AG08395 (cell line): ENCODE measurements around the gene ROBO4.

Source experiments
- DNase-seq: peaks from one replicate; pipeline ENCODE4 v3.0.0; 2012; ENCODE audit warnings: mixed read lengths, low spot score

Gene ROBO4

DNA sequence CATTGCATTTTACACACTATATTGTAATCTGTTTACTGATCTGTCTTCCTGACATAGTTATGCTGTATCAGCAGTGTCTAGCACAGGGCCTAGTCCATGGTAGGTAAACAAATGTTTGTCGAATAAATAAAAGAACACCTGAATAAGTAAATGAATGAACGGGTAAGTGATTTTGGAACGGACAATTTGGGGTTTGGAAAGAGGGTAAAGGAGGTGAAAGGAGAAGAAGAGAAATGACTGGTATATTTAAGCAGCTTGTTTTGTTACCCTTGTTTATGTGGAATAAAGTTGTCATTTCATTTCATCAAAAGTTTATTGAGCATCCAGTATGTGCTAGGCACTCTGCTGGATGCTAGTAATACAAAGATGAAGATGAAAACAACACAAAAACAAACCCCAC lies 21.3 kb upstream of the ROBO4 start, which contains the start of gene HEPN1:
Gene HEPN1, plus strand, starts transcription at position 301 of the 400 bp plus-strand sequence.
- DNase-seq = no peak

DNA sequence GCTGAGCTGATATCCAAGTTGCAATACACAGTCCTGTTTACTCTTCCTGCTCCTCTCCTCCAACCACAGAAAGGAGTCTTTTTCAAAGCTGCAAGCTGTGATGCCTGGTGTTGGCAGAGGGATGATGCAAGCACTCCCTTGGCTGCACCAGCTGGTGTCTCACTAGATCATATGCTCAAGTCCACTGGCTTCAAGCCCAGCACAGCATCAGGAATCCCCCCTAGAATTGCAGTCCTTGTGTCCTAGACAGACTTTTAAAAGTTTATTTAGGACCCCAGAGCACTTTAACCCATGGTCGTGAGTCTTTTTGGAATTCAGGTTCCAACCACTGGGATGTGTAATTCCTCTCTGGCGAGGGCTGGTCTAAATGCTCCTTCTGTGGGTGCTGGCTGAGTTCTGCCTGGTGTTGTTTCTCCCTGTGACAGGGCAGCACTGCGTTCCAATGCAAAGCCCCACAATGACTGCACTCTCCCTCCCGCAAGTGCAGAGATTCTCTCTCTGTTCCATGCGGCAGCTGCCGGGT lies 19.5 kb upstream of the ROBO4 start:
- no peak for DNase-seq

DNA sequence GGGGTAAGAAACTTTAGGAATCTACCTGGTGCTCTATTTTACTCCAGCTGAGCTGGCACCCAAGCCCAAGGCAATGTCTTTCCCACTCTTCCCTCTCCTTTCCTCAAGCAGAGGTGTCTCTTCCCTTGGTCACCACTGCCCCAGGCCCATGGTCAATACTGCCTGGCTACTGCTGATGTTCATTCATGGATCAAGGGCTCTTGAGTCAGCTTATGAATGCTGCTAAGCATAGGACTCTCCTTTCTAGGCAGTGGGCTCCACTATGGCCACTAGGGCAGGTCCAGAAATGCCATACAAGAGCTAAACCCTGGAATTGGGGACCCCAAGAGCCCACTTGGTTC lies 18.7 kb upstream of the ROBO4 start:
- no peak for DNase-seq

DNA sequence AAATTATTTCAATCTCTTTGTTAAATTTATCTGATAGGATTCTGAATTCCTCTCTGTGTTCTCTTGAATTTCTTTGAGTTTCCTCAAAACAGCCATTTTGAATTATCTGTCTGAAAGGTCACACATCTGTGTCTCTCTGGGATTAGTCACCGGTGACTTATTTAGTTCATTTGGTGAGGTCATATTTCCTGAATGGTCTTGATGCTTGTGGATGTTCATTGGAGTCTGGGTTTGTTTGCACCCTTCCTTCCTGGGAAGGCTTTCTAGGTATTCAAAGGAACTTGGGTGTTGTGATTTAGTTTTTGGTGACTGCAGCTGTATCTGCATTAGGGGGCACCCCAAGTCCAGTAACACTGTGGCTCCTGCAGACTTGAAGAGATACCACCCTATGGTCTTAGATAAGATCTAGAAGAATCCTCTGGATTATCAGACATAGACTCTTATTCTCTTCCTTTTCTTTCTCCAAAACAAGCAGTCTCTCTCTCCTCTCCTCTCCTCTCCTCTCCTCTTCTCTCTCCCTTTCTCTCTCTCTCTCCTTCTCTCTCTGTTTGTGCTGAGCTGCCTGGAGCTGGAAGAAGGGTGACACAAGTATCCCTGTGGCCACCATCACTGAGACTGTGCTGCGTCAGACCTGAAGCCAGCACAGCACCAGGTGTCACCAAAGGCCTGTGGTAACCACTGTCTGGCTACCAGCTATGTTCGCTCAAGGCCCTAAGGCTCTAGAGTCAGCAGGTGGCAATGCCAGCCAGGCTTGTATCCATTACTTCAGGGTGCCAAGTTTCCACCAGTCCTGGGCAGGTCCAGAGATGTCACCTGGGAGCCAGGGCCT lies 18.1 kb upstream of the ROBO4 start:
- no peak for DNase-seq

DNA sequence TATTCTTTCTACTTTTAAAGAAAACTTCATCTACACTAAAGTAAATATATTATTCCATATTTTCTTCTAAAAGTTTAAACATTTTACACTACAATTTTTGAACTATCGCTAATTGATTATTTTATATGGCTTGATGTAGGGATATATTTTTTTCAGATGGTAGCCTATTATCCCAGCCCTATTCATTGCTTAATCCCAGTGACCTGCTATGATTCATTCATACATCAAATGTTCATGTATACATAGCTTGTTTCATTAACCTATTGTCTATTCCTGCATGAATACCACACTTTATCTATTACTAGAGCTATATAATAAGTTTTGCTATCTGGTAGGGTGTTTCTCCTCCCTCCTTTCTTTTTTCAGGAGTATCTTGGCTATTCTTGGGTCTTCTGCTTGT lies 5.0 kb upstream of the ROBO4 start:
- no peak for DNase-seq

DNA sequence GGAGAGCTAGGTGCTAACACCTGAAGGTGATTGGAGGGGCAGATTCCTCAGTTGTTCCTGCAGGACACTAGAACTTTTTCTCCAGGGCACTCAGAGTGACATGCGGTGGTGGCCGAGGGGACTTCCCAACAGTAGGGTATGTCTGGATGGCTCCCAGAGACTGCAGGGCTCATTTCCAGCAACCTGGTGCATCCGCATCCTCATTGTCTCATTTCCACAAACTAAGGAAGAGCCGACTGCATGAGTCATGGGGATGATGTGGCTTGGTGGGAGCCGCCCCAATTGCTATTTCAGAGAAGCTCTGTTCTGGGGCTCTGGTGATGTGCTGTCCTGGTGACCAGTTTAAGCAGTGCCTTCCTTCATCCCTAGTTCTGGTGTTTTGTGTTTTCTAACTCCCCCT lies 2.8 kb upstream of the ROBO4 start:
- DNase-seq = peak; percentile 92

DNA sequence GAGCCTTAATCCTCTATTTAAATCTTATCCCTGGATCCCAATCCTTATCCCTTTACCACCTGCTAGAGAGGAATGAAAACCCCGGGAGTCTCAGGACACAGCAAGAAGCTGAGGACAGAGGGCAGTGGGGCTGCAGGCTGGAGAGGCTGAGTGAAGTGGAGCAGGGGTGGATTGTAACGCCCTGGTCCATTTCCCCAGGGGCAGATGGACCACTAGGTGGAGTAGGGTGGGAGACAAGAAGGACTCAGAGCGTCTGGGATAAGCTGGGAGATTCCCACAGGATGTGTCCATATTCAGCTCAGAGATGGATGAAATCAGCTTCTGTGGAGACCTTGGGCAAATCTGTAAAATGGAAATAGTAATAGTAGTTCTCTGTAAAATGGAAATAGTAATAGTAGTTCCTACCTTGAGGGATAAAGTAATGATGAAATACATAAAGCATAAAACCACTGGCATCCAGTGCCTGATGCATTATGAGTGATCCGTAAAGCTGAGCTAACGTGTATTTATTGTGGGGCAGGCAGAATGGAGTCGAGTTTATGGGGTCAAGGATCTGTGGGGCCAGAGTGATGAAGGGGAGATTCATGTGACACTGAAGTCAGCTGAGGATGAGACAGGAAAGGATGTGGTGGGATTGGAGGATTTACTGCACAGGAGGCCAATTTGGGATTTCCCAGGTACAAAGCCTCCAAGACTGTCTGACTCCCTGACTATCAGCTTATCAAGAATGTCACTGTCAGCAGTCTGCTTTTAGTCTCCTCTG lies 1.9 kb upstream of the ROBO4 start:
- no peak for DNase-seq

DNA sequence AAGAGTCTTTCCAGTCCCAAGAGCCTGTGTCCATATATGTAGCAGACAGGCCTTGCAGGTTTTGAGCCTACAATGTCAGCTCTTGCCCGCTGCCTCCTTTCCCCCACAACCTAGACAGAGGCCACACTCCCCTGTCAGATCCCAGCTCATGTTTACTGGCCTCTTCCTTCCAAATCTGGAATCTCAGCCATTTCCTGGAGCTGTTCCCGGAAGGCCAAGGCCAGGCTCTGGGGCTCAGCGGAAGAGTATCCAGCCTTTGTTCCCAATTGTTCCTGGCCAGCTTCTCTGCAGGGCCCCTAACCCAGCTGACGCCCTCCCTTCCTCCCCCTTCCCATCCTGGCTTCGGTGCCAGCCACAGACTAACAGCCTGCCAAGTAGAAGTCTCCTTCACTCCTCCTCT lies 1.0 kb upstream of the ROBO4 start:
- peak; percentile 65 for DNase-seq

DNA sequence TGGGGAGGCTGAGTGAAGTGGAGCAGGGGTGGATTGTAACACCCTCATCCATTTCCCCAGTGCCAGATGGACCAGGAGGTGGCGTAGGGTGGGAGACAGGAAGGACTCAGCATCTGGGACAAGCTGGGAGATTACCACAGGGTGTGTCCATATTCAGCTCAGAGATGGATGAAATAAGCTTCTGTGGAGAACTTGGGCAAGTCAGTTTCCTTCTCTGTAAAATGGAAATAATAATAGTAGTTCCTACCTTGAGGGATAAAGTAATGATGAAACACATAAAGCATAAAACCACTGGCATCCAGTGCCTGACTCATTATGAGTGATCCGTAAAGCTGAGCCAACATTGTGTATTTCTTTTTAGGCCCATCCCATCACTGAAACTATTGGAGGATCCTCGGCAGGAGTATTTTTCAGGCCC lies 607 bp upstream of the ROBO4 start:
- DNase-seq = peak; percentile 77

DNA sequence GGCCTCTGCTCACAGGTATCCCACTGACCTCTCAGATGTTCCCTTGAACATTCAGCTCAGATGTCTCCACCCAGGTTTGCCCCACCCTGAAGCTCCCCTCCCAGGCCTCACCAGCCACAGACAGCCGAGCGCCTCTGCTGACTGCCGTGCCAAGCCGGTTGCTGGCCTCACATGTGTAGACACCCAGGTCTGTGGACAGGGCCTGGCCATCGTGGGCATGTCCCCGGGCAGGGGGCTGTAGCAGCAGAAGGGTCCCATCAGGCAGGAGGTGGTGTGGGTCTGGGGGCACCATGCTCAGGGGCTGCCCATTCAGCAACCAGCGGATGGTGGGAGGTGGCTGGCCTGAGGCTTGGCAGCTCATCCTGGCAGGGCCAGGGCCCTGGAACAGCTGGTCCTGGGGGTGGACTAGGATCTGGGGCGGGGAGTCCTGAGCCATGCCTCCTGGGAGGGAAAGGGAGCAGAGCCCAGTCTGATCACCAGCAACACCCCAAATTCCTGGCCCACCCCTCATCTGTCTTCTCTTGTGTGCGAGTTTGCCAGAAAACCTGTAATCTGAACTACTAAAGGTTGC lies 759 bp downstream of the ROBO4 start:
- no peak for DNase-seq

DNA sequence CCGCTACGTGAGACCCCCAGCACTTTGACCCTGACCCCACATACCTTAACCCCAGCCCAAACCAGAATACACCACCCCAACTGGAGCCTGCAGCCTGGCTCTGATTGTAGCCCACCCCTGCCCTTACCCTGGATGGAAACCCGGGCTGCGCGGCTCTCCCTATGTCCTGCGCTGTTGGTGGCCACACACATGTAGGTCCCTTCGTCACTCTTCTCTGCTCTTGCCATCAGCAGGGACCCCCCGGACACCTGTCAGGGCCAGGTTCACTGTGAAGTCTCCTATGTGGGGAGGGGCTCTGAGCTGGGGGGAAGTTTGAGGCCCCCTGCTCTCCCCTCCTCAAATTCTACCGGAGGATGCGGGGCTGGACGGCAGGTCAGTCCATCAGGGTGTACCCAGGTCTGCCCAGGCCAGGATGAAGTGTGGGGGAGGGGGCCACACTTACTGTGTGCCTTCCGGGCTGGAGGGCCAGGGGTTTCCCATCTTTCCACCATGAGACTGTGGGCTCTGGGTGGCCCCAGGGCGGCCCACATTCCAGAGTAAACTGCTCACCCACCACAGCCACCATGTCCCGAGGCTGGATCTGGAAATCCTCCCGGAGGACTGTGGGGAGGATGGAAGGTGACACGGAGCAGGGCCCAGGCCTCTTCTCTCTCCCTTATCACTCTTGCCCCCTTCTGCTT lies 1.5 kb downstream of the ROBO4 start:
- DNase-seq = no peak

DNA sequence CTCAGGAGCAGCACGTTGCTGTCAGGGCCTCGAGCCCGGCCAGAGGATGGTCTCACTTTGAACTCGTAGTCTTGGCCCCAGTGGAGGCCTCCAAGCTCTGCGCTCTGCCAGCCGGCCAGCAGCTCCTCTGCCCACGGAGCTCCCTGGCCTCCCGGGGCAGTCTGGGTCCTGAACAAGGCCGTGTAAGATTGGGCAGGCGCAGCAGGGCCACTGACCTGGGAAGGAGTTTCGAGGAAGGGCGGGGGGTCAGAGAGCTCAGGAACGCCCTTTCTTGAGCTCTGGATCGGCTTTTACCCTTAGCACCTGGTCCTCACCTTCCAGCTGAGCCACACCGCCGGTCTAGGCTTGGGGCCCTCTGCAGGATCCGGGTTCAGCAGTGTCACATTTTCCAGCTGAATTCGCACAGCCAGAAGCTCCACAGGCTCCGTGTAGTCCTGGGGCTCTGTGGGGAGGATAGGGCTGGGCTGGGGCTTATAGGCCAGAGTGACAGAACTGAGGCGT lies 2.1 kb downstream of the ROBO4 start:
- DNase-seq = no peak

DNA sequence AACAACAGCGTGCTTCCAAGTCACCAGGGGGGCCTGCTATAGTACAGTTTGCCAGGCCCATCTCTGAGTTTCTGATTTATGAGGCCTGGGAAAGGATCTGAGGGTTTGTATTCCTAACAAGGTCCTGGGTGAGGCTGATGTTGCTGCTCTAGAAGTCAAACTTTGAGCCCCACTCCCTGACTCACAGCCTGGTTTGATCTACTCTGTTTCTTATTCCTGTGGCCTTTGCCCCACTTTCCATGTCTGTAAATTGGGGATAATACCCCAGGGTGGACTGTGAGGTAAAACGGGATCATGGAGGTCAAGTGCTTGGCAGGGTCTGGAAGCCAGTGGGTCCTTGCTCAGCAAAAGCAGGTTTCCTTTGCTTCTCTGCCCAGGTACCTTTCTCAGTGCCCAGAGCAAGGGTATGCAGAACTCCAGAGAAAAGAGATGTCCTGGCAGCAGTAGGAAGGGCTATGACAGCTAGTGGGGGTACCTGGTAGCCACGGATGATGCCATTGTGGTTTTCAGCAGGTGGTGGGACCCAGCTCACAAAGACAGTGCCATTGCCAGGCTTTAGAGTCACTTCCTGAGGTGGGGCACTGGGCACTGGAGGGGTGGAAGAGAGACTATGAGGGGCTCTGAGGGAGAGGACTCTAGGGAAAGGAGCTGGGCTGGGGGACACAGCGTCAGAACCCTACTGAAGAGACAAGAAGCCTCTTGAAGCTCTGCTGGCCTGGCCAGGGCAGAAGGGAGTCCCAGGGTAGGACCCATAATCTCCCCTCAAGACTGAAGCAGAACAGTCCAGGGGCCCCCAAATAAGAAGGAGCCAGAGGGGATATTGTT lies 2.8 kb downstream of the ROBO4 start:
- no peak for DNase-seq

DNA sequence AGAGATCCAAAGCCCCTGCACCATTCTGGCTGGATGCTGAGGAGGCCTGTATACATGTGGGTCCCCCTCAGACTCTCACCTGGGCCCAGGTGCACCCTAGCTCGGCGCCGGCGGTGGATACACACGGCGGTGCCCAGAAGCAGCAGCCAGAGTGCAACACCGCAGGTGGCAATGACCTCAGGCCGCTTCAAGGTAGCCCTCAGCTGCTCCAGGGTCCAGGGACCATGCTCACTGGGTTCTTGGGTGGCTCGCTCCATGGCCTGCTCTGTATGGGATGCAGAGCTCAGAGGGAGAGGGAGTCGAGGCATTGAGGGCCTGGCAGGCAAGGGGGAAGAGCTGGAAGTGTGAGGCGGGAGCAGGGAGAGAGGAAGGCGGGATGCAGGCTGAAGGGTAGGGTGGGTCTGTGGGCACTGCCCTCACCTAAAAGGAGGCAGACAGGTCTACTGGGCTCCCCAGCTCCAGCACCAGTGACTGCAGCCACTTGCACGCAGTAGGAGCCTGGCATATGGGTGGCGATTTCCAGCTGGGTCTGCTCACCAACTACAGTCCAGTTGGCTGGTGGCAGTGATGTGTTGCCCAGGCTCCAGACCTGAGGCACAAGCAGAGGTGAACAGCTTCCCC lies 3.8 kb downstream of the ROBO4 start:
- no peak for DNase-seq

DNA sequence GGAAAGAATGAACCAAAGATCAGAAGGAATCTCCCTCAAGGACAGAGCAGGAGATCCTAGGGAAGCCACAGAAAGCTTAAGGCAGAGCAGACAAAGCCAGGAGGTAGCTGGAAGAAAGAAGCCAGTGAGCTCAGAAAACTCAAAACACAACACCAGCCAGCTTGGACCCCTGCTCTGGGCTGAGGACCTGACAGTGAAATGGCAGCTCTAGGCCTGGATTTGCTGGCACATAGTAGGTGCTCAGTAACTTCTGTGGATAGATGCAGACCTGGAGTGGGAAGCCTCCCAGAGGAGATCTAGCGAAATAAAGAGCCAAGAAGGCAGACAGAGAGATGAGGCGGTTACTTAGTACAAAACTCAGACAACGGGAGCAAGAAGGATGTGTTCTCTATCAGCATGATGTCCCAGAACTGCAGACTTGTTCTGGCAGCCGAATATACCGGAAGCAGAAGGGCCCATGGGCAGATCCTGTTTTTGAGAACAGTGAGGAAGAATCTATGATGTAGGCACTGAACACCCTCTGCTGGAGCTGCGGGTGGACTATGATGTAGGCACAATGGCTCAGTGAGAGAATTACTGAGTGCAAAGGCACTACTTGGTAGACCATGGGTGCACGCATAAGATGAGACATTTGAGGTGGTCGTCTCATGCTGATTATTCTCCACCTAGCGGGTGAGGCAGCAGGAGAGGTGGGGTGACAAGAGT lies 4.8 kb downstream of the ROBO4 start:
- no peak for DNase-seq

DNA sequence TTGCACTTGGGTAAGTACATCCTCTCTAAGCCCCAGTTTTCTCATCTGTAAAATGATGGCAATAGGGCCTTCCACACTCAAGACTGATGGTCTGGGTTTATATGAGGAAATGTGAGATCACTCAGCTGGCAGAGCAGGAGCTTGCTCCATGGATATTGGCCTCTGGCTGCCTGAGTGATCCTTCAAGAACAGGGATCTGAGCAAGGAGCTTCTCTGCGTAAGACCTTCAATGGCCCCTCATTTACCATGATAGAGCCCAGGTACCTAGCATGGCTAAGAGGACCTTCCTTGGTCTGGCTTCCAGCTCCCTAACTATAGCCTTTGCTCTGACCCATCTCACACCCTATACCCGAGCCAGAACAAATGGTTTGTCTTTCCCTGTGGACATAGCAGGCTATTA lies 5.5 kb downstream of the ROBO4 start:
- DNase-seq = no peak

DNA sequence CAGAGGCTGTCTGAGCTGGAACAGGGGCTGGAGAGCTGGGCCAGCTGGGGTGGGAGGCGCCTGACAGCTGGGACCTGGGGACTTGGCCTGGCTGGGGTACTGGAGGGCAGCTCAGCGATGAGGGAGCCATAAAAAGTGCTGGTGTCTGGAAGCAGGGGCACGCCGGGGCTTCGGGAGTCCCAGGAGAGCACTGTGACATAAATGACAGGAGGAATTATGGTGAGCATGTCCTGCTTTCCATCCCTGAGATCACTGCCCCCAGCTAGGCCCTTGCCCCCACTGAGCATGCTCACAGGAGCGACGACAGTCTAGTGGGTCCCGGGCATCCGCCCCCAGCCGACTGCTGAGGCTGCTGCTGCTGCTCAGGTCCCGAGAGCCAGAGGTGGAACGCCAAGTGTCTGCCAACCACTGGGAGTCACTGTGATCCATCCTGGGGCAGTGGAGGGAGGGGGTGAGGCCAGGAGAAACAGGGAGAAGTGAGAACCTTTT lies 6.2 kb downstream of the ROBO4 start:
- no peak for DNase-seq

DNA sequence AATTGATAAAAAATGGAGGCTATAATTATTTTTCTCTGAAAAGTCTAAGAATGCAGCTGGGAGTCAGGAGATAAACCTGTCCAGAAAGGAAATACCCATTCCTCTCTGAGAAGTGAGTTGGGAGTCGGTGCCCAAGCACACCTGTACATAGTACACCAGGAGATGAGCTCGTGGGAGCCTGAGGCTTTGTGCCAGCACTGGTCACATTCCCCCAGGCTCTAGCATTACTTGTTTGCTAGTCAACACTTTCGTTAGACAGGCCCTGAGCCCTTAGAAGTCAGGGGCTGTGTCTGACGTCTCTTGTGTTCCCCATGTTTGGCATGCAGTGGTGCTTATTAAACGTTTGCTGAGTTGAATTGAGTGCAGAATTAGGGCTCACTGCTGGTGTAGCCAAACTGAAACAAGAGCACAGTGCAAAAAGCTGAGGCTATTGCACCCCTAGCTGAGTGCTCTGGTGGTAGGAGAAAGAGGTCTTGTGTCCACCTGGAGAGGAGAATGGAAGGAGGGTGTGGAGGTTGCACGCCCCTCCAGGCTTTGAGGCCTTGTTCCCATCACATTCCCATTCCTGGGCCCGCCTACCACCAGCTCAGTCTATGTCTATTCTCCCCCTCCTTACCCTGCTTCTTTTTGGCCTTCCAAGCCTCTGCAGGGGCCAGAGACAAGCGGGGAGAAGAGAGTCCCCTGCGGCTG lies 6.8 kb downstream of the ROBO4 start:
- no peak for DNase-seq

DNA sequence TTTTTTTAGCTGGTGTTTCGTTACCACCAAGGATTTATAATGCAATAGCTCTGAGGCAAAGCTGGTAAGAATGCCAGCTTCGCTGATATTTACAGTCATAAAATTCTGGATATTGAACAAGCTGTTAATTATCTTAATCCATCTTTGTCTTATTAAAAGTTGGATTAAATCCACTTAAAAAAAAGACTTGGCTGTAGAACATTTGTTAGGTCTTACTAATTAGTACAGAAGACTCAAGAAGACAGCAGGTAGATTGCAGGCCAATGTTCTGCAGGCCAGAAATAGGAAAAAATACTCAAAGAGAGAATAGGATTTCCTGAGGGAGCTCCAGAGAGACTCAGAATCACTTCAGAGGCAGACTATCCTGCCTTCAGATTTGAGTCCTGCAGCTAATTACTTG lies 7.5 kb downstream of the ROBO4 start:
- no peak for DNase-seq
